HEK293 (cell line): Measurements from ENCODE around the gene EPHB1.

Experiments used
- CTCF ChIA-PET: fragments of 350-600 bp; formaldehyde crosslinking; extraction: SDS; loops from one replicate; lab custom pipeline; 2021; ENCODE audit warnings: antibody characterized with exemption; lab: Yijun Ruan, JAX
- POLR2A ChIA-PET: fragments of 300-600 bp; formaldehyde crosslinking; extraction: SDS; loops from one replicate; lab custom pipeline; 2020; ENCODE audit warnings: antibody characterized with exemption, inconsistent platforms; lab: Yijun Ruan, JAX
- H3K27ac ChIP-seq: fragments of 200-500 bp; sonication (Bioruptor generic); 2 replicates; pipeline ENCODE4 v1.5.1; 2014; ENCODE audit warnings: low read depth, low read length, control low read depth, inconsistent platforms; ENCODE audit errors: extremely low read depth
- H3K36me3 ChIP-seq, 2 experiments: fragments of 200-500 bp in 1 of 2; sonication (Bioruptor generic) in 1 of 2; 1 replicate in 1 of 2; 2 replicates in 1 of 2; pipeline ENCODE4 v1.5.1; 2014 to 2017; ENCODE audit warnings: inconsistent platforms in 2 of 2, low read length in 2 of 2; ENCODE audit not compliant: control insufficient read depth in 2 of 2, insufficient read depth in 1 of 2
- H3K4me1 ChIP-seq: fragments of 200-500 bp; sonication (Bioruptor generic); 2 replicates; pipeline ENCODE4 v1.5.1; 2014; ENCODE audit warnings: mild to moderate bottlenecking, low read length, inconsistent platforms; ENCODE audit not compliant: control insufficient read depth, insufficient read depth
- H3K4me3 ChIP-seq: 2 replicates; pipeline ENCODE4 v1.5.1; 2011; ENCODE audit warnings: low read depth, mild to moderate bottlenecking, control low read depth, low read length, moderate library complexity
- H3K9me3 ChIP-seq: fragments of 200-500 bp; sonication (Bioruptor generic); 2 replicates; pipeline ENCODE4 v1.5.1; 2014; ENCODE audit warnings: low read depth, low read length, inconsistent platforms; ENCODE audit not compliant: control insufficient read depth, insufficient read depth
- GLIS2 ChIP-seq: fragments of 450-650 bp; formaldehyde crosslinking; IDR thresholded peaks from 2 replicates; pipeline ENCODE4 v1.5.1; 2016; ENCODE audit warnings: missing biosample characterization, missing genetic modification characterization
- HOXD13 ChIP-seq: sonication (generic); formaldehyde crosslinking; IDR thresholded peaks from 2 replicates; pipeline ENCODE4 v1.8.0; 2022; ENCODE audit warnings: missing genetic modification reagents, borderline replicate concordance
- KLF1 ChIP-seq: fragments of 450-650 bp; formaldehyde crosslinking; IDR thresholded peaks from 2 replicates; pipeline ENCODE4 v1.5.1; 2016; ENCODE audit warnings: missing biosample characterization, missing genetic modification characterization
- TRIM28 ChIP-seq: IDR thresholded peaks from 2 replicates; pipeline ENCODE4 v1.6.1; 2011; ENCODE audit warnings: low read length, control low read depth, borderline replicate concordance
- ZEB2 ChIP-seq: fragments of 450-650 bp; formaldehyde crosslinking; IDR thresholded peaks from 2 replicates; pipeline ENCODE4 v1.5.1; 2016; ENCODE audit warnings: missing biosample characterization, missing genetic modification characterization
- ZNF221 ChIP-seq: fragments of 450-650 bp; formaldehyde crosslinking; IDR thresholded peaks from 2 replicates; pipeline ENCODE4 v1.5.1; 2017; ENCODE audit warnings: missing biosample characterization, missing genetic modification characterization, borderline replicate concordance
- ZNF366 ChIP-seq: fragments of 450-650 bp; formaldehyde crosslinking; conservative IDR thresholded peaks from 2 replicates; pipeline ENCODE4 v1.5.1; 2016; ENCODE audit warnings: missing biosample characterization, missing genetic modification characterization
- ZNF37A ChIP-seq: fragments of 450-650 bp; IDR thresholded peaks from 2 replicates; pipeline ENCODE4 v1.5.1; 2018; ENCODE audit warnings: missing biosample characterization, missing genetic modification characterization
- ZNF530 ChIP-seq: fragments of 450-650 bp; formaldehyde crosslinking; IDR thresholded peaks from 2 replicates; pipeline ENCODE4 v1.5.1; 2016; ENCODE audit warnings: low read depth, missing biosample characterization, missing genetic modification characterization
- ZNF560 ChIP-seq: fragments of 450-650 bp; formaldehyde crosslinking; IDR thresholded peaks from 2 replicates; pipeline ENCODE4 v1.5.1; 2017; ENCODE audit warnings: missing biosample characterization, missing genetic modification characterization, borderline replicate concordance
- ZNF585B ChIP-seq: fragments of 450-650 bp; formaldehyde crosslinking; IDR thresholded peaks from 2 replicates; pipeline ENCODE4 v1.5.1; 2016; ENCODE audit warnings: missing biosample characterization, missing genetic modification characterization
- ZNF830 ChIP-seq: fragments of 450-650 bp; IDR thresholded peaks from 2 replicates; pipeline ENCODE4 v1.5.0; 2018; ENCODE audit warnings: missing biosample characterization, missing genetic modification characterization, low read depth, mild to moderate bottlenecking, moderate library complexity
- ZSCAN23 ChIP-seq: fragments of 450-650 bp; formaldehyde crosslinking; IDR thresholded peaks from 2 replicates; pipeline ENCODE4 v1.5.1; 2016; ENCODE audit warnings: missing biosample characterization, missing genetic modification characterization
- TF ChIP-seq, protein P1 (sequence below): fragments of 450-650 bp; formaldehyde crosslinking; IDR thresholded peaks from 2 replicates; pipeline ENCODE4 v1.5.1; 2016; ENCODE audit warnings: missing biosample characterization, missing genetic modification characterization
- TF ChIP-seq, protein P2 (sequence below): fragments of 450-650 bp; formaldehyde crosslinking; IDR thresholded peaks from 2 replicates; pipeline ENCODE4 v1.5.1; 2016; ENCODE audit warnings: missing biosample characterization, missing genetic modification characterization
- TF ChIP-seq, protein P3 (sequence below): fragments of 450-650 bp; formaldehyde crosslinking; IDR thresholded peaks from 2 replicates; pipeline ENCODE4 v1.5.1; 2016; ENCODE audit warnings: missing biosample characterization, missing genetic modification characterization
- TF ChIP-seq, protein P4 (sequence below): fragments of 450-650 bp; IDR thresholded peaks from 2 replicates; pipeline ENCODE4 v1.5.1; 2018; ENCODE audit warnings: missing biosample characterization, missing genetic modification characterization
- TF ChIP-seq, protein P5 (sequence below): fragments of 450-650 bp; formaldehyde crosslinking; IDR thresholded peaks from 2 replicates; pipeline ENCODE4 v1.5.1; 2016; ENCODE audit warnings: missing biosample characterization, missing genetic modification characterization
- TF ChIP-seq, protein P6 (sequence below): fragments of 450-650 bp; formaldehyde crosslinking; IDR thresholded peaks from 2 replicates; pipeline ENCODE4 v1.5.1; 2016; ENCODE audit warnings: missing biosample characterization, missing genetic modification characterization

EPHB1 gene

DNA sequence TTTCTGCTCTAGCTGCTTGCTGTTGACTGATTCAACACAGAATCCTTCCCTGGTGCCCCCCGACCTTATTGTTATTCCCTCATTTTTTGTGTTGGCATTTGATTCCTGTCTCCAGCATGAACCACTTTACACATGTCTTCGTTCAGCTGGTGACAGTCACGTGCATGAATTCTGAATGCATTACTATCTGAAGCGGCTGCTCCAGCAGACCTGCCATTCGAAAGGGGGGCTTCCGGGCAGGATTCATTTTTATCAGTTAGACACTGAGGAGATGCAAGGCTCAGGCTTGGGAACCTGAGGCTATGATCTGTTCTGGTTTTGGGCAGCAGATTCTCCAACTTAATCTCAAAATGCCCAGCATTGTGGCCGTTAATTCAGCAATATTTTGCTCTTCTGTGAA is 336.2 kb downstream of the EPHB1 start (continued):
- TF ChIP-seq, protein P1, sequence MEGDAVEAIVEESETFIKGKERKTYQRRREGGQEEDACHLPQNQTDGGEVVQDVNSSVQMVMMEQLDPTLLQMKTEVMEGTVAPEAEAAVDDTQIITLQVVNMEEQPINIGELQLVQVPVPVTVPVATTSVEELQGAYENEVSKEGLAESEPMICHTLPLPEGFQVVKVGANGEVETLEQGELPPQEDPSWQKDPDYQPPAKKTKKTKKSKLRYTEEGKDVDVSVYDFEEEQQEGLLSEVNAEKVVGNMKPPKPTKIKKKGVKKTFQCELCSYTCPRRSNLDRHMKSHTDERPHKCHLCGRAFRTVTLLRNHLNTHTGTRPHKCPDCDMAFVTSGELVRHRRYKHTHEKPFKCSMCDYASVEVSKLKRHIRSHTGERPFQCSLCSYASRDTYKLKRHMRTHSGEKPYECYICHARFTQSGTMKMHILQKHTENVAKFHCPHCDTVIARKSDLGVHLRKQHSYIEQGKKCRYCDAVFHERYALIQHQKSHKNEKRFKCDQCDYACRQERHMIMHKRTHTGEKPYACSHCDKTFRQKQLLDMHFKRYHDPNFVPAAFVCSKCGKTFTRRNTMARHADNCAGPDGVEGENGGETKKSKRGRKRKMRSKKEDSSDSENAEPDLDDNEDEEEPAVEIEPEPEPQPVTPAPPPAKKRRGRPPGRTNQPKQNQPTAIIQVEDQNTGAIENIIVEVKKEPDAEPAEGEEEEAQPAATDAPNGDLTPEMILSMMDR (tag by site-specific recombination) = no peak
- TF ChIP-seq ZNF366 (tag by site-specific recombination) (no peak), ZNF830 (tag by site-specific recombination) (no peak)
- TF ChIP-seq, all 188 proteins: peak for 0

DNA sequence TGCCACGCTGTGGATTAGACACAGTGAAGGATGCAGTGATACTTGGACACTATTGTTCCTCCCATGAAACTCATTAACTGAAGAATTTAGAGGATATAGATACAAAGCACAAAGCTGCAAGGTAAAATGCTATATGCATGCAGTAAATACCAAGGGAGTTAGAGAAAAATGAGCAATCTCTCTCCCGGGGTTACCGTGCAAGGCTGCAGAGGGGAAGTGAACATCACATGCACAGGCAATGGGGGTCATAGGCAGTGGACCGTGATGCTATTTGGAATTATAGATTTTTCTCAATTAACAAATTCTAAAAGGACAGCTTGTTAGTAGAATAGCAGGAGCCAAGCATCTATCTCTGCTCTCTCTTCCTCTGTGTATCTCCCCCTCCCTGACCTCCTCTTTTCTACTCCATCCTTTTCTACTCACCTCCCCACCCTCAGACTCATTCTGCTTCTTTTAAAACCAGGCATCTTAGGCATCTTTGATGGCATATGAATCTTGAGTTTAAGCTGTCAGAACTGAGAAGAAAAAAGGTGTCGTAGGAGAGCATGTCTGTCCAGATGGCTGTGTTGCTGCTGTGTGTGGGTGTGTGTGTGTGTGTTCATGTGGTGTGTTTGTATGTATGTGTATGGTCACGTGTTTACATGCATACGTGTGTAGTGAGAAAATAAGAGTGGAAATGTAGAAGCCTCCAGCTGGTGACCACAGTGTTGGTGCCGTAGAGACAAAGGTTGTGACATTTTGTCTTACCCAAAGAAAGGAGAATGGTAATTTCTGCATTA is 339.0 kb downstream of the EPHB1 start:
- ChIA-PET POLR2A (no interaction called here), CTCF (no interaction called here)
- Histone ChIP-seq H3K27ac (no peak overlapping the region), H3K4me3 (no peak overlapping the region), H3K9me3 (no peaks in the 10 kb centered on the region), H3K4me1 (no peaks in the 10 kb centered on the region), H3K36me3 (no peaks in the 10 kb centered on the region)
- TF ChIP-seq, protein P2, sequence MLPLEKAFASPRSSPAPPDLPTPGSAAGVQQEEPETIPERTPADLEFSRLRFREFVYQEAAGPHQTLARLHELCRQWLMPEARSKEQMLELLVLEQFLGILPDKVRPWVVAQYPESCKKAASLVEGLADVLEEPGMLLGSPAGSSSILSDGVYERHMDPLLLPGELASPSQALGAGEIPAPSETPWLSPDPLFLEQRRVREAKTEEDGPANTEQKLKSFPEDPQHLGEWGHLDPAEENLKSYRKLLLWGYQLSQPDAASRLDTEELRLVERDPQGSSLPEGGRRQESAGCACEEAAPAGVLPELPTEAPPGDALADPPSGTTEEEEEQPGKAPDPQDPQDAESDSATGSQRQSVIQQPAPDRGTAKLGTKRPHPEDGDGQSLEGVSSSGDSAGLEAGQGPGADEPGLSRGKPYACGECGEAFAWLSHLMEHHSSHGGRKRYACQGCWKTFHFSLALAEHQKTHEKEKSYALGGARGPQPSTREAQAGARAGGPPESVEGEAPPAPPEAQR (tag by site-specific recombination) = no peak
- TF ChIP-seq GLIS2 (no peak), ZNF585B (no peak)

DNA sequence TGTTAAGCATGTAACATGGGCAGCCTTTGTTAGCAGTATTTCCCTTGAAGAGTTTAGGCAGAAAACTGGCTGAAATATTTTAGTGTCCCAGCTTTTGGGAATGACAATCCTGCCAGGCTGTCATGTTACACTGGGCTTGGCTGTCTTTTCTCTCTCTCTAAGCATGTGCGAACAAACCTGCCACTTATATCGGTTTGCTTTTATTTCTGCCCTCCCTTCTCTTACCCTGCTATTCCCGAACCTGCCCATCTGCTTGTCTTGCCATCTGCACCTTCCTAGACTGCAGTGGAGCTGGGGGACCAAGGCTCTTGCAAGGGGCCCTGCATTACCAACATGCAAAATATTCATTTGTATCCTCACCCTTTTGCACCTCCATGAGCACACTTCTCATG is 339.6 kb downstream of the EPHB1 start:
- no peaks in the 10 kb centered on the region for H3K36me3 ChIP-seq
- no peak for TF ChIP-seq ZNF530
- no peak for TF ChIP-seq ZEB2 (tag by site-specific recombination)
- TF ChIP-seq KLF1 = no peak
- no peak for TF ChIP-seq ZNF37A (tag by site-specific recombination)
- TF ChIP-seq, protein P3, sequence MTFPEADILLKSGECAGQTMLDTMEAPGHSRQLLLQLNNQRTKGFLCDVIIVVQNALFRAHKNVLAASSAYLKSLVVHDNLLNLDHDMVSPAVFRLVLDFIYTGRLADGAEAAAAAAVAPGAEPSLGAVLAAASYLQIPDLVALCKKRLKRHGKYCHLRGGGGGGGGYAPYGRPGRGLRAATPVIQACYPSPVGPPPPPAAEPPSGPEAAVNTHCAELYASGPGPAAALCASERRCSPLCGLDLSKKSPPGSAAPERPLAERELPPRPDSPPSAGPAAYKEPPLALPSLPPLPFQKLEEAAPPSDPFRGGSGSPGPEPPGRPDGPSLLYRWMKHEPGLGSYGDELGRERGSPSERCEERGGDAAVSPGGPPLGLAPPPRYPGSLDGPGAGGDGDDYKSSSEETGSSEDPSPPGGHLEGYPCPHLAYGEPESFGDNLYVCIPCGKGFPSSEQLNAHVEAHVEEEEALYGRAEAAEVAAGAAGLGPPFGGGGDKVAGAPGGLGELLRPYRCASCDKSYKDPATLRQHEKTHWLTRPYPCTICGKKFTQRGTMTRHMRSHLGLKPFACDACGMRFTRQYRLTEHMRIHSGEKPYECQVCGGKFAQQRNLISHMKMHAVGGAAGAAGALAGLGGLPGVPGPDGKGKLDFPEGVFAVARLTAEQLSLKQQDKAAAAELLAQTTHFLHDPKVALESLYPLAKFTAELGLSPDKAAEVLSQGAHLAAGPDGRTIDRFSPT (tag by site-specific recombination) = no peak
- TF ChIP-seq, protein P4, sequence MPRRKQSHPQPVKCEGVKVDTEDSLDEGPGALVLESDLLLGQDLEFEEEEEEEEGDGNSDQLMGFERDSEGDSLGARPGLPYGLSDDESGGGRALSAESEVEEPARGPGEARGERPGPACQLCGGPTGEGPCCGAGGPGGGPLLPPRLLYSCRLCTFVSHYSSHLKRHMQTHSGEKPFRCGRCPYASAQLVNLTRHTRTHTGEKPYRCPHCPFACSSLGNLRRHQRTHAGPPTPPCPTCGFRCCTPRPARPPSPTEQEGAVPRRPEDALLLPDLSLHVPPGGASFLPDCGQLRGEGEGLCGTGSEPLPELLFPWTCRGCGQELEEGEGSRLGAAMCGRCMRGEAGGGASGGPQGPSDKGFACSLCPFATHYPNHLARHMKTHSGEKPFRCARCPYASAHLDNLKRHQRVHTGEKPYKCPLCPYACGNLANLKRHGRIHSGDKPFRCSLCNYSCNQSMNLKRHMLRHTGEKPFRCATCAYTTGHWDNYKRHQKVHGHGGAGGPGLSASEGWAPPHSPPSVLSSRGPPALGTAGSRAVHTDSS = no peak
- no peak for TF ChIP-seq ZNF221 (tag by site-specific recombination)
- TF ChIP-seq ZSCAN23 (tag by site-specific recombination) = no peak
- TF ChIP-seq, protein P5, sequence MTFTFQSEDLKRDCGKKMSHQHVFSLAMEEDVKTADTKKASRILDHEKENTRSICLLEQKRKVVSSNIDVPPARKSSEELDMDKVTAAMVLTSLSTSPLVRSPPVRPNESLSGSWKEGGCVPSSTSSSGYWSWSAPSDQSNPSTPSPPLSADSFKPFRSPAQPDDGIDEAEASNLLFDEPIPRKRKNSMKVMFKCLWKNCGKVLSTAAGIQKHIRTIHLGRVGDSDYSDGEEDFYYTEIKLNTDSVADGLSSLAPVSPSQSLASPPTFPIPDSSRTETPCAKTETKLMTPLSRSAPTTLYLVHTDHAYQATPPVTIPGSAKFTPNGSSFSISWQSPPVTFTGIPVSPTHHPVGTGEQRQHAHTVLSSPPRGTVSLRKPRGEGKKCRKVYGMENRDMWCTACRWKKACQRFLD (tag by site-specific recombination) = no peak
- TF ChIP-seq, protein P6, sequence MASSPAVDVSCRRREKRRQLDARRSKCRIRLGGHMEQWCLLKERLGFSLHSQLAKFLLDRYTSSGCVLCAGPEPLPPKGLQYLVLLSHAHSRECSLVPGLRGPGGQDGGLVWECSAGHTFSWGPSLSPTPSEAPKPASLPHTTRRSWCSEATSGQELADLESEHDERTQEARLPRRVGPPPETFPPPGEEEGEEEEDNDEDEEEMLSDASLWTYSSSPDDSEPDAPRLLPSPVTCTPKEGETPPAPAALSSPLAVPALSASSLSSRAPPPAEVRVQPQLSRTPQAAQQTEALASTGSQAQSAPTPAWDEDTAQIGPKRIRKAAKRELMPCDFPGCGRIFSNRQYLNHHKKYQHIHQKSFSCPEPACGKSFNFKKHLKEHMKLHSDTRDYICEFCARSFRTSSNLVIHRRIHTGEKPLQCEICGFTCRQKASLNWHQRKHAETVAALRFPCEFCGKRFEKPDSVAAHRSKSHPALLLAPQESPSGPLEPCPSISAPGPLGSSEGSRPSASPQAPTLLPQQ (tag by site-specific recombination) = no peak
- no peak for TF ChIP-seq HOXD13 (CRISPR knock-in tag)
- no peak for TF ChIP-seq ZNF560
- no peak for TF ChIP-seq TRIM28
- no peak overlapping the region for H3K4me3 ChIP-seq
- no peaks in the 10 kb centered on the region for H3K9me3 ChIP-seq
- ChIA-PET CTCF (no interaction called here), POLR2A (no interaction called here)
- H3K27ac ChIP-seq = no peak overlapping the region
- H3K4me1 ChIP-seq = no peaks in the 10 kb centered on the region
